H1 (cell line): ENCODE results near the gene TMEM132A. TPM values are rescaled to one million over a fixed set of nuclear protein-coding genes. Genes with fewer than 3 reads are reported as not detected.

Source experiments
- CTCF ChIA-PET: fragments of 300-600 bp; sonication (Branson Sonifier 250); formaldehyde crosslinking; loops from one replicate; lab custom pipeline; 2021; ENCODE audit not compliant: partially characterized antibody; lab: Charles Lee
- POLR2A ChIA-PET: fragments of 300-600 bp; sonication (Branson Sonifier 250); formaldehyde crosslinking; loops from one replicate; lab custom pipeline; 2021; ENCODE audit warnings: inconsistent platforms; ENCODE audit not compliant: partially characterized antibody; lab: Charles Lee
- DNase-seq, 2 experiments: peaks; one replicate each; pipeline versions ENCODE4 v3.0.0 to v3.0.0-alpha.2; 2010 to 2022; ENCODE audit warnings: low spot score in 2 of 2, low read depth in 1 of 2, mixed read lengths in 1 of 2
- FAIRE-seq: peaks from 2 replicates; lab custom pipeline; 2011; peaks lifted over from hg19 to GRCh38; lab: Jason Lieb, UNC
- H2AFZ ChIP-seq: 2 replicates; pipeline ENCODE4 v1.8.1; 2012; ENCODE audit warnings: low read length, inconsistent platforms
- H2AK5ac ChIP-seq: 2 replicates; pipeline ENCODE4 v1.6.1; 2013; ENCODE audit warnings: low read depth, low read length
- H2BK120ac ChIP-seq: replicated peaks from 2 replicates; pipeline ENCODE3; 2013; ENCODE audit warnings: low read depth, low read length, inconsistent platforms
- H2BK12ac ChIP-seq: 2 replicates; pipeline ENCODE4 v1.6.1; 2013; ENCODE audit warnings: low read depth, low read length
- H2BK15ac ChIP-seq: 2 replicates; pipeline ENCODE4 v1.6.1; 2013; ENCODE audit warnings: low read length
- H2BK20ac ChIP-seq: 2 replicates; pipeline ENCODE4 v1.6.1; 2013; ENCODE audit warnings: low read length
- H2BK5ac ChIP-seq: 2 replicates; pipeline ENCODE4 v1.6.1; 2013; ENCODE audit warnings: low read depth, low read length
- H3K14ac ChIP-seq: 2 replicates; pipeline ENCODE4 v1.6.1; 2013; ENCODE audit warnings: inconsistent platforms; ENCODE audit not compliant: insufficient read length
- H3K18ac ChIP-seq: 2 replicates; pipeline ENCODE4 v1.6.1; 2013; ENCODE audit warnings: low read length; ENCODE audit errors: extremely low read depth
- H3K23ac ChIP-seq: 2 replicates; pipeline ENCODE4 v1.6.1; 2013; ENCODE audit warnings: inconsistent platforms; ENCODE audit not compliant: insufficient read length
- H3K23me2 ChIP-seq: 2 replicates; pipeline ENCODE4 v1.6.1; 2013; ENCODE audit warnings: low read depth, low read length
- H3K27ac ChIP-seq: 2 replicates; pipeline ENCODE4 v1.6.1; 2011; ENCODE audit warnings: low read depth, low read length, inconsistent platforms
- H3K27me3 ChIP-seq, 4 experiments: replicated peaks in 1 of 4; 1 replicate in 1 of 4; 2 replicates in 3 of 4; pipeline versions ENCODE4 v1.6.1 to v1.8.1; 2011 to 2013; ENCODE audit warnings: low read length in 3 of 4, mild to moderate bottlenecking in 3 of 4, inconsistent platforms in 2 of 4, mixed read lengths in 2 of 4, moderate library complexity in 1 of 4; ENCODE audit not compliant: control insufficient read depth in 3 of 4, insufficient read depth in 3 of 4; ENCODE audit errors: extremely low read depth in 1 of 4
- H3K36me3 ChIP-seq, 4 experiments: 2 replicates each; pipeline versions ENCODE4 v1.6.1 to v1.8.1; 2011 to 2013; ENCODE audit warnings: mild to moderate bottlenecking in 4 of 4, low read length in 3 of 4, moderate library complexity in 2 of 4, control low read depth in 1 of 4, inconsistent platforms in 1 of 4; ENCODE audit not compliant: insufficient read depth in 4 of 4, control insufficient read depth in 2 of 4
- H3K4ac ChIP-seq: replicated peaks from 2 replicates; pipeline ENCODE3; 2013; ENCODE audit warnings: low read length, low read depth, mixed read lengths, inconsistent platforms; ENCODE audit not compliant: insufficient read length
- H3K4me1 ChIP-seq, 4 experiments: replicated peaks in 1 of 4; 1 replicate in 1 of 4; 2 replicates in 3 of 4; pipeline versions ENCODE4 v1.6.1 to v1.8.1; 2011 to 2013; ENCODE audit warnings: low read length in 3 of 4, inconsistent platforms in 2 of 4, mixed read lengths in 1 of 4; ENCODE audit not compliant: insufficient read depth in 4 of 4, control insufficient read depth in 3 of 4
- H3K4me2 ChIP-seq, 2 experiments: 2 replicates each; pipeline versions ENCODE4 v1.6.1 to v1.8.1; 2011 to 2013; ENCODE audit warnings: low read depth in 2 of 2, low read length in 2 of 2, control low read depth in 1 of 2, inconsistent platforms in 1 of 2, mild to moderate bottlenecking in 1 of 2; ENCODE audit not compliant: insufficient read depth in 1 of 2
- H3K4me3 ChIP-seq, 4 experiments: fragments of 200-600, 300-600 bp in 1 of 4; sonication (generic), shearing (Covaris generic), sonication (Bioruptor Twin) in 1 of 4; 2 replicates each; pipeline versions ENCODE4 v1.5.1 to v1.8.1; 2011 to 2016; ENCODE audit warnings: low read length in 4 of 4, low read depth in 3 of 4, control low read depth in 2 of 4, inconsistent platforms in 2 of 4, mild to moderate bottlenecking in 2 of 4, mixed read lengths in 1 of 4, moderate library complexity in 1 of 4; ENCODE audit not compliant: insufficient read depth in 2 of 4; ENCODE audit errors: extremely low read depth in 1 of 4
- H3K56ac ChIP-seq: replicated peaks from 2 replicates; pipeline ENCODE3; 2013; ENCODE audit warnings: low read depth, mild to moderate bottlenecking, mixed read lengths, low read length, inconsistent platforms; ENCODE audit not compliant: insufficient read length
- H3K79me1 ChIP-seq: 2 replicates; pipeline ENCODE4 v1.6.1; 2013; ENCODE audit warnings: low read depth, low read length, control low read depth
- H3K79me2 ChIP-seq, 2 experiments: 2 replicates each; pipeline versions ENCODE4 v1.6.1 to v1.8.1; 2012 to 2013; ENCODE audit warnings: low read length in 2 of 2, mild to moderate bottlenecking in 2 of 2, inconsistent platforms in 1 of 2; ENCODE audit not compliant: insufficient read depth in 2 of 2, control insufficient read depth in 1 of 2
- H3K9ac ChIP-seq, 4 experiments: replicated peaks in 1 of 4; 1 replicate in 1 of 4; 2 replicates in 3 of 4; pipeline versions ENCODE4 v1.6.1 to v1.8.1; 2011 to 2013; ENCODE audit warnings: low read depth in 3 of 4, low read length in 3 of 4, control low read depth in 2 of 4, mild to moderate bottlenecking in 2 of 4, moderate library complexity in 2 of 4, inconsistent platforms in 1 of 4; ENCODE audit errors: extremely low read depth in 1 of 4
- H3K9me3 ChIP-seq, 2 experiments: 2 replicates each; pipeline versions ENCODE4 v1.6.1 to v1.8.1; 2012 to 2013; ENCODE audit warnings: mild to moderate bottlenecking in 2 of 2, moderate library complexity in 2 of 2, control low read depth in 1 of 2, inconsistent platforms in 1 of 2, low read depth in 1 of 2, low read length in 1 of 2, mixed read lengths in 1 of 2; ENCODE audit not compliant: insufficient read depth in 2 of 2
- H4K20me1 ChIP-seq, 2 experiments: replicated peaks in 1 of 2; 2 replicates each; pipeline versions ENCODE3 to v1.8.1; 2011 to 2013; ENCODE audit warnings: inconsistent platforms in 2 of 2, low read length in 2 of 2, mild to moderate bottlenecking in 1 of 2; ENCODE audit not compliant: insufficient read depth in 2 of 2, control insufficient read depth in 1 of 2
- H4K5ac ChIP-seq: 2 replicates; pipeline ENCODE4 v1.6.1; 2013; ENCODE audit warnings: low read length, low read depth, mixed read lengths, inconsistent platforms; ENCODE audit not compliant: insufficient read length
- H4K8ac ChIP-seq: 2 replicates; pipeline ENCODE4 v1.8.0; 2013; ENCODE audit warnings: mild to moderate bottlenecking, moderate library complexity, low read length, inconsistent platforms; ENCODE audit not compliant: insufficient read depth; ENCODE audit errors: extremely low read depth
- H4K91ac ChIP-seq: replicated peaks from 2 replicates; pipeline ENCODE3; 2013; ENCODE audit warnings: low read length, mixed read lengths, inconsistent platforms; ENCODE audit not compliant: insufficient read length
- EP300 ChIP-seq, 2 experiments: IDR thresholded peaks; 1 replicate in 1 of 2; 2 replicates in 1 of 2; pipeline ENCODE4 v1.6.1; 2011 to 2012; ENCODE audit warnings: low read depth in 2 of 2, low read length in 2 of 2, mild to moderate bottlenecking in 2 of 2, borderline replicate concordance in 1 of 2, inconsistent platforms in 1 of 2, moderate library complexity in 1 of 2
- HDAC6 ChIP-seq: IDR thresholded peaks from one replicate; pipeline ENCODE4 v1.7.1; 2012; ENCODE audit warnings: low read depth, mild to moderate bottlenecking, inconsistent platforms, low read length, moderate library complexity
- JUND ChIP-seq: IDR thresholded peaks from 2 replicates; pipeline ENCODE4 v1.6.1; 2011; ENCODE audit warnings: mild to moderate bottlenecking, improper control_type of control experiment, low read length
- NANOG ChIP-seq: IDR thresholded peaks from 2 replicates; pipeline ENCODE4 v1.6.1; 2011; ENCODE audit warnings: low read length, low read depth, mild to moderate bottlenecking, inconsistent platforms; ENCODE audit not compliant: insufficient read depth, poor library complexity, severe bottlenecking
- POLR2A ChIP-seq, 2 experiments: IDR thresholded peaks; 1 replicate in 1 of 2; 2 replicates in 1 of 2; pipeline ENCODE4 v1.6.1; 2011; ENCODE audit warnings: low read depth in 2 of 2, low read length in 2 of 2, mild to moderate bottlenecking in 2 of 2; ENCODE audit errors: control extremely low read depth in 1 of 2
- POU5F1 ChIP-seq: IDR thresholded peaks from 2 replicates; pipeline ENCODE4 v1.6.1; 2011; ENCODE audit warnings: low read depth, mild to moderate bottlenecking, low read length, moderate library complexity
- RNF2 ChIP-seq: fragments of 200-900, 300-1000 bp; sonication (generic); IDR thresholded peaks from 2 replicates; pipeline ENCODE4 v1.7.1; 2016; ENCODE audit warnings: borderline replicate concordance, low read depth, mild to moderate bottlenecking, antibody characterized with exemption, low read length; ENCODE audit not compliant: poor library complexity, severe bottlenecking; ENCODE audit errors: missing control alignments
- SP2 ChIP-seq: IDR thresholded peaks from 2 replicates; pipeline ENCODE4 v1.6.1; 2012; ENCODE audit warnings: mild to moderate bottlenecking, low read length, inconsistent platforms
- TCF12 ChIP-seq: IDR thresholded peaks from 2 replicates; pipeline ENCODE4 v1.6.1; 2011; ENCODE audit warnings: low read depth, mild to moderate bottlenecking, low read length
- TEAD4 ChIP-seq: IDR thresholded peaks from 2 replicates; pipeline ENCODE4 v1.6.1; 2012; ENCODE audit warnings: low read depth, low read length, inconsistent platforms, mixed read lengths
- WGBS, 2 experiments: shearing (Covaris generic) in 1 of 2; methylation state at CpG; one replicate each; pipeline versions ENCODE4 v1.1.6 to v1.1.7; 2013 to 2015; ENCODE audit warnings: low lambda C conversion rate in 2 of 2, mixed read lengths in 2 of 2, inconsistent platforms in 1 of 2, low coverage in 1 of 2, missing lambda C conversion rate in 1 of 2; ENCODE audit not compliant: insufficient replicate concordance in 2 of 2, insufficient coverage in 1 of 2, insufficient read length in 1 of 2; ENCODE audit errors: extremely low coverage in 1 of 2, missing lambda C conversion rate in 1 of 2; 5-methylcytosine and 5-hydroxymethylcytosine counted together
- polyA plus RNA-seq, 7 experiments: library from polyadenylated mRNA; depleted of rRNA in 3 of 7; stranded (reverse) in 5 of 7; unstranded in 2 of 7; fragments of >200 nt in 5 of 7; fragments of 200-250 nt in 2 of 7; gene quantifications; 1 replicate in 5 of 7; 2 replicates in 1 of 7; 4 replicates in 1 of 7; pipeline versions ENCODE4 v1.2.1 to v1.2.3, GENCODE V29; 2011 to 2013; ENCODE audit warnings: missing spikeins in 2 of 7, mixed read lengths in 2 of 7
- total RNA-seq: library from RNA; stranded (reverse); fragmentation: NEBNext Ultra II Directional; extraction: Animal tissue kit (Norgen Biotek cat#: 25700); gene quantifications from 2 replicates; pipeline ENCODE4 v1.2.1, GENCODE V29; 2021
- TF ChIP-seq, protein P1 (sequence below): IDR thresholded peaks from 2 replicates; pipeline ENCODE4 v1.6.1; 2012; ENCODE audit warnings: inconsistent platforms
- TF ChIP-seq, protein P2 (sequence below): IDR thresholded peaks from 2 replicates; pipeline ENCODE4 v1.6.1; 2011; ENCODE audit warnings: low read length, improper control_type of control experiment

The TMEM132A gene
- total and polyA plus RNA-seq, 2 of the 8 experiments (the other 6 are each of a cell fraction or from before 2014, with no cell fraction given): 46.6 to 97.9 TPM

DNA sequence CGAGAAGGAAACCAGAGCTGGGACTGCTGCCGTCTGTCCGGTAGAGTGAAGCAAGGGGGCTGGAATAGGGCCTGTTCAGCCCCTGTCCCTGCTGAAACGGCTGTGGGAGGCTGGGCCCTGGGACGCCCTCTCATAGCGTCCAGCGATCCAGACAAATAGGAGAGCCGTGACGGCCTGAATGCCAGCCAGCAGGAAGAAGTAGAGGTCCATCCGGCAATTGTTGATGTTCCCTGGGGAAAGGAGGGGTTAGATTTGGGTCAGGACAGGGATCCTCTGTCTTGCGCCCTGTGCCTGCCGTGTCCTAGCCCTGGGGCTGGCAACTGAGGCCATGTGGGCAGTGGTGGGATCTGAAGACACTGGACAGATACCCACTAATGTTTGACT, 12.9 kb downstream of the TMEM132A start:
- no peak overlapping the region for H2BK12ac ChIP-seq
- no peak overlapping the region; the same call in 1 of the 2 replicates for H4K8ac ChIP-seq
- H3K9me3 ChIP-seq: no peaks in the 10 kb centered on the region
- H3K9ac ChIP-seq: no peak overlapping the region
- ChIA-PET POLR2A (interaction anchor here (0.7 to 2.1 kb wide), 4 partner anchors 8 to 24 kb away, joined by 3 to 7 read pairs (median 3); no protein-coding TSS in a partner anchor), CTCF (interaction anchor here (0.9 to 1.7 kb wide), 4 partner anchors 8 to 59 kb away, joined by 3 to 4 read pairs (median 4); no protein-coding TSS in a partner anchor)
- H2AK5ac ChIP-seq: no peak overlapping the region
- no peaks in the 10 kb centered on the region for H3K27me3 ChIP-seq
- H2BK20ac ChIP-seq: no peak overlapping the region
- no peak overlapping the region for H3K18ac ChIP-seq
- no peak overlapping the region for H3K27ac ChIP-seq
- H2BK5ac ChIP-seq: no peak overlapping the region
- no peak overlapping the region for H3K14ac ChIP-seq
- no peaks in the 10 kb centered on the region for H3K79me2 ChIP-seq
- no peak overlapping the region for H3K4me3 ChIP-seq
- no peak overlapping the region for H3K23ac ChIP-seq
- WGBS, 2 experiments: 86% methylated on average over 12 of the region's 12 CpGs; no CpG with 5 or more reads in 1 of the 2 experiments
- DNase-seq (no peak), FAIRE-seq (no peak)
- no peaks in the 10 kb centered on the region for H3K23me2 ChIP-seq
- no peak overlapping the region for H2AFZ ChIP-seq
- H3K79me1 ChIP-seq: no peaks in the 10 kb centered on the region
- no peak overlapping the region for H2BK120ac ChIP-seq
- H3K4me2 ChIP-seq: no peak overlapping the region
- no peak overlapping the region for H4K5ac ChIP-seq
- H4K91ac ChIP-seq: no peak overlapping the region
- no peak overlapping the region for H2BK15ac ChIP-seq
- H3K36me3 ChIP-seq: peaks cover 0 to 20% (median 6%) of the 10 kb centered on the region in 4 experiments; a peak in 6 of 8 replicates
- H3K4me1 ChIP-seq: peaks cover 0 to 3% (median 1%) of the 10 kb centered on the region in 4 experiments; a peak in 4 of 7 replicates
- no peak overlapping the region for H3K56ac ChIP-seq
- H3K4ac ChIP-seq: no peak overlapping the region
- peaks cover 3 to 6% of the 10 kb centered on the region in 2 experiments for H4K20me1 ChIP-seq
- TF ChIP-seq, protein P1, sequence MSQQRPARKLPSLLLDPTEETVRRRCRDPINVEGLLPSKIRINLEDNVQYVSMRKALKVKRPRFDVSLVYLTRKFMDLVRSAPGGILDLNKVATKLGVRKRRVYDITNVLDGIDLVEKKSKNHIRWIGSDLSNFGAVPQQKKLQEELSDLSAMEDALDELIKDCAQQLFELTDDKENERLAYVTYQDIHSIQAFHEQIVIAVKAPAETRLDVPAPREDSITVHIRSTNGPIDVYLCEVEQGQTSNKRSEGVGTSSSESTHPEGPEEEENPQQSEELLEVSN: no peak
- TF ChIP-seq NANOG (no peak), POLR2A (IDR thresholded peaks at IDR 0.05; ENCODE audit: control extremely low read depth in 1 of 2, low read depth in 2 of 2, low read length in 2 of 2) (no peak), SP2 (no peak), HDAC6 (no peak), RNF2 (no peak), EP300 (IDR thresholded peaks at IDR 0.05; ENCODE audit: borderline replicate concordance in 1 of 2, low read depth in 2 of 2, low read length in 2 of 2) (no peak), TCF12 (no peak), JUND (no peak), TEAD4 (no peak), POU5F1 (no peak)
- TF ChIP-seq, protein P2, sequence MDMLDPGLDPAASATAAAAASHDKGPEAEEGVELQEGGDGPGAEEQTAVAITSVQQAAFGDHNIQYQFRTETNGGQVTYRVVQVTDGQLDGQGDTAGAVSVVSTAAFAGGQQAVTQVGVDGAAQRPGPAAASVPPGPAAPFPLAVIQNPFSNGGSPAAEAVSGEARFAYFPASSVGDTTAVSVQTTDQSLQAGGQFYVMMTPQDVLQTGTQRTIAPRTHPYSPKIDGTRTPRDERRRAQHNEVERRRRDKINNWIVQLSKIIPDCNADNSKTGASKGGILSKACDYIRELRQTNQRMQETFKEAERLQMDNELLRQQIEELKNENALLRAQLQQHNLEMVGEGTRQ: no peak
